SU-DHL-6 (cell line): ENCODE data around the gene HCN1.

Experiments
- CTCF ChIP-seq: fragments of 200-600 bp; sonication (generic); IDR thresholded peaks from one replicate; pipeline ENCODE4 v1.5.1; 2017; ENCODE audit warnings: antibody characterized with exemption, mild to moderate bottlenecking, low read length, moderate library complexity; ENCODE audit not compliant: insufficient read depth, poor library complexity, severe bottlenecking
- EZH2phosphoT487 ChIP-seq: fragments of 200-600 bp; sonication (generic), shearing (Covaris generic); conservative IDR thresholded peaks from 2 replicates; pipeline ENCODE4 v1.6.1; 2018; ENCODE audit warnings: mild to moderate bottlenecking, antibody characterized with exemption, low read length, moderate library complexity, mixed read lengths

GRCh38 chr5:45277860-45278259, 418.3 kb downstream of the HCN1 start:
- TF ChIP-seq CTCF (no peak), EZH2phosphoT487 (no peak)
